Vagina (tissue), 2 donors: Measurements from ENCODE around the gene CAPRIN1.

Experiments used
- POLR2A ChIP-seq, 2 donors: fragments of 450-650 bp; IDR thresholded peaks; one replicate each; pipeline ENCODE4 v1.6.1; 2017; ENCODE audit warnings: antibody characterized with exemption in 2 of 2, mild to moderate bottlenecking in 2 of 2, moderate library complexity in 2 of 2
- TF ChIP-seq, protein P1 (sequence below), 3 experiments: fragments of 450-650 bp in 2 of 3; fragments of 200-600 bp in 1 of 3; sonication (generic) in 1 of 3; IDR thresholded peaks; one replicate each; pipeline ENCODE4 v1.5.1; 2017 to 2019; ENCODE audit warnings: antibody characterized with exemption in 3 of 3, mild to moderate bottlenecking in 2 of 3, moderate library complexity in 2 of 3

DNA sequence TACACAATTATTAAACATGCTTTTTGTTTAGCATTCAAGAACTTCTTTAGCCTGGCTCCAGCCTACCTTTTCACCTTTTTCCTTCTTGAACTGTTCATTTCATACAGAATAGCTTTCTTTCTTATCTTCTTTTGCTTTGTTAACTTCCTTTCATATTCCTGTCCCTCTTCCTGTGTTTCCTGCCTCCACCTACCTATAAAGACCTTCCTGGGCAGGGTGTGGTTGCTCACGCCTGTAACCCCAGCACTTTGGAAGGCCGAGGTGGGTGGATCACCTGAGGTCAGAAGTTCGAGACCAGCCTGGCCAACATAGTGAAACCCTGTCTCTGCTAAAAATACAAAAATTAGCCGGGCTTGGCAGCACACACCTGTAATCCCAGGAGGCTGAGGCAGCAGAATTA lies 22.9 kb downstream of the CAPRIN1 start:
- TF ChIP-seq, protein P1, sequence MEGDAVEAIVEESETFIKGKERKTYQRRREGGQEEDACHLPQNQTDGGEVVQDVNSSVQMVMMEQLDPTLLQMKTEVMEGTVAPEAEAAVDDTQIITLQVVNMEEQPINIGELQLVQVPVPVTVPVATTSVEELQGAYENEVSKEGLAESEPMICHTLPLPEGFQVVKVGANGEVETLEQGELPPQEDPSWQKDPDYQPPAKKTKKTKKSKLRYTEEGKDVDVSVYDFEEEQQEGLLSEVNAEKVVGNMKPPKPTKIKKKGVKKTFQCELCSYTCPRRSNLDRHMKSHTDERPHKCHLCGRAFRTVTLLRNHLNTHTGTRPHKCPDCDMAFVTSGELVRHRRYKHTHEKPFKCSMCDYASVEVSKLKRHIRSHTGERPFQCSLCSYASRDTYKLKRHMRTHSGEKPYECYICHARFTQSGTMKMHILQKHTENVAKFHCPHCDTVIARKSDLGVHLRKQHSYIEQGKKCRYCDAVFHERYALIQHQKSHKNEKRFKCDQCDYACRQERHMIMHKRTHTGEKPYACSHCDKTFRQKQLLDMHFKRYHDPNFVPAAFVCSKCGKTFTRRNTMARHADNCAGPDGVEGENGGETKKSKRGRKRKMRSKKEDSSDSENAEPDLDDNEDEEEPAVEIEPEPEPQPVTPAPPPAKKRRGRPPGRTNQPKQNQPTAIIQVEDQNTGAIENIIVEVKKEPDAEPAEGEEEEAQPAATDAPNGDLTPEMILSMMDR (IDR thresholded peaks at IDR 0.05), result no peak
- no peak for TF ChIP-seq POLR2A (IDR thresholded peaks at IDR 0.05)
